Cortex of kidney (tissue), 1 donor: Measurements from ENCODE around the gene MFSD12.

Experiments
- DNase-seq: peaks from one replicate; lab custom pipeline; 2025; lab: John Stamatoyannopoulos, UW

MFSD12 gene

GRCh38 chr19:3555653-3556422, 1.5 kb downstream of the MFSD12 start:
- no peak for DNase-seq

GRCh38 chr19:3554254-3555083, 2.9 kb downstream of the MFSD12 start:
- no peak for DNase-seq

GRCh38 chr19:3551792-3552095, 5.6 kb downstream of the MFSD12 start:
- no peak for DNase-seq

- DNase-seq = no peak
Observed at GRCh38 chr19:3550947-3551791, 6.2 kb downstream of the MFSD12 start.

- no peak for DNase-seq
Observed at GRCh38 chr19:3549816-3550215, 7.6 kb downstream of the MFSD12 start.

- DNase-seq = no peak
Observed at GRCh38 chr19:3548606-3549005, 8.8 kb downstream of the MFSD12 start.

GRCh38 chr19:3547767-3548282, 9.6 kb downstream of the MFSD12 start:
- DNase-seq = no peak

GRCh38 chr19:3547301-3547731, 10.1 kb downstream of the MFSD12 start:
- no peak for DNase-seq

- no peak for DNase-seq
Observed at GRCh38 chr19:3546119-3546518, 11.3 kb downstream of the MFSD12 start.

- DNase-seq = no peak
Observed at GRCh38 chr19:3545669-3546034, 11.7 kb downstream of the MFSD12 start.

- no peak for DNase-seq
Observed at GRCh38 chr19:3544742-3545668, 12.4 kb downstream of the MFSD12 start.

- DNase-seq = no peak
Observed at GRCh38 chr19:3544058-3544376, 13.4 kb downstream of the MFSD12 start.

GRCh38 chr19:3543150-3544057, 14.0 kb downstream of the MFSD12 start:
- DNase-seq = no peak

GRCh38 chr19:3539756-3540118, 17.6 kb downstream of the MFSD12 start:
- DNase-seq = no peak

GRCh38 chr19:3538965-3539755, 18.2 kb downstream of the MFSD12 start, which contains the start of gene TEKTIP1:
Gene TEKTIP1, plus strand, starts transcription at chr19:3539174. Its CDS starts 4 bp downstream, at chr19:3539178.
- DNase-seq = no peak

- DNase-seq = no peak
Observed at GRCh38 chr19:3538258-3538929, 19.0 kb downstream of the MFSD12 start.

- DNase-seq = no peak
Observed at GRCh38 chr19:3537438-3538240, 19.7 kb downstream of the MFSD12 start.

- no peak for DNase-seq
Observed at GRCh38 chr19:3537101-3537437, 20.3 kb downstream of the MFSD12 start.
